Astrocyte (in vitro differentiated cells and primary cell): ENCODE results near the gene DNTT. TPM values are rescaled to one million over a fixed set of nuclear protein-coding genes. Genes with fewer than 3 reads are reported as not detected.

ENCODE experiments used
- DNase-seq: peaks from one replicate; pipeline ENCODE4 v3.0.0-alpha.2; 2010; ENCODE audit warnings: low read depth
- FAIRE-seq: peaks from 2 replicates; lab custom pipeline; 2011; peaks lifted over from hg19 to GRCh38; lab: Jason Lieb, UNC
- H2AFZ ChIP-seq: 2 replicates; pipeline ENCODE4 v1.6.0; 2012; ENCODE audit warnings: low read depth, low read length, inconsistent platforms
- H3K27ac ChIP-seq: 2 replicates; pipeline ENCODE4 v1.5.1; 2011; ENCODE audit warnings: low read depth, low read length, inconsistent platforms
- H3K27me3 ChIP-seq: 2 replicates; pipeline ENCODE4 v1.6.0; 2011; ENCODE audit warnings: low read length, inconsistent platforms; ENCODE audit not compliant: insufficient read depth
- H3K36me3 ChIP-seq: 2 replicates; pipeline ENCODE4 v1.5.1; 2011; ENCODE audit warnings: low read length, inconsistent platforms; ENCODE audit not compliant: insufficient read depth
- H3K4me1 ChIP-seq: 2 replicates; pipeline ENCODE4 v1.5.1; 2011; ENCODE audit warnings: low read length, inconsistent platforms; ENCODE audit not compliant: insufficient read depth
- H3K4me2 ChIP-seq: 2 replicates; pipeline ENCODE4 v1.6.0; 2012; ENCODE audit warnings: low read length, inconsistent platforms
- H3K4me3 ChIP-seq: 2 replicates; pipeline ENCODE4 v1.5.1; 2011; ENCODE audit warnings: low read depth, mild to moderate bottlenecking, low read length, inconsistent platforms; ENCODE audit not compliant: insufficient read depth
- H3K79me2 ChIP-seq: 2 replicates; pipeline ENCODE4 v1.6.0; 2012; ENCODE audit warnings: mild to moderate bottlenecking, low read length, inconsistent platforms; ENCODE audit not compliant: insufficient read depth
- H3K9ac ChIP-seq: 2 replicates; pipeline ENCODE4 v1.6.0; 2012; ENCODE audit warnings: mild to moderate bottlenecking, low read length, inconsistent platforms
- H3K9me3 ChIP-seq: 2 replicates; pipeline ENCODE4 v1.5.1; 2012; ENCODE audit warnings: low read depth, mild to moderate bottlenecking, low read length, inconsistent platforms; ENCODE audit not compliant: insufficient read depth
- H4K20me1 ChIP-seq: 2 replicates; pipeline ENCODE4 v1.6.0; 2012; ENCODE audit warnings: low read length, inconsistent platforms; ENCODE audit not compliant: insufficient read depth
- H3K27ac Mint-ChIP-seq: one replicate; pipeline ENCODE4 v1.8.0; 2021; ENCODE audit warnings: mild to moderate bottlenecking, mixed read lengths; ENCODE audit not compliant: unreplicated experiment
- H3K27me3 Mint-ChIP-seq: one replicate; pipeline ENCODE4 v1.8.0; 2021; ENCODE audit warnings: low read depth, mixed read lengths; ENCODE audit not compliant: unreplicated experiment
- H3K36me3 Mint-ChIP-seq: one replicate; pipeline ENCODE4 v1.8.0; 2021; ENCODE audit warnings: low read depth, mixed read lengths; ENCODE audit not compliant: unreplicated experiment
- H3K4me1 Mint-ChIP-seq: one replicate; pipeline ENCODE4 v1.8.0; 2021; ENCODE audit warnings: low read depth, mixed read lengths; ENCODE audit not compliant: unreplicated experiment
- H3K4me3 Mint-ChIP-seq: one replicate; pipeline ENCODE4 v1.8.0; 2021; ENCODE audit warnings: mild to moderate bottlenecking, moderate library complexity, mixed read lengths; ENCODE audit not compliant: unreplicated experiment
- H3K9me3 Mint-ChIP-seq: one replicate; pipeline ENCODE4 v1.8.0; 2021; ENCODE audit warnings: mild to moderate bottlenecking, mixed read lengths; ENCODE audit not compliant: unreplicated experiment
- EZH2 ChIP-seq: IDR thresholded peaks from 2 replicates; pipeline ENCODE4 v1.6.1; 2012; ENCODE audit warnings: mild to moderate bottlenecking, low read length, inconsistent platforms; ENCODE audit not compliant: insufficient read depth
- total RNA-seq: library from RNA; stranded (reverse); gene quantifications from 2 replicates; pipeline ENCODE4 v1.2.1, GENCODE V29; 2021
- TF ChIP-seq, protein P1 (sequence below): IDR thresholded peaks from 2 replicates; pipeline ENCODE4 v1.5.1; 2011; ENCODE audit warnings: low read depth, mild to moderate bottlenecking, inconsistent platforms, low read length, moderate library complexity; ENCODE audit not compliant: insufficient read depth

The DNTT gene
- total RNA-seq, 1 donor from 2014 or later = not detected

DNA sequence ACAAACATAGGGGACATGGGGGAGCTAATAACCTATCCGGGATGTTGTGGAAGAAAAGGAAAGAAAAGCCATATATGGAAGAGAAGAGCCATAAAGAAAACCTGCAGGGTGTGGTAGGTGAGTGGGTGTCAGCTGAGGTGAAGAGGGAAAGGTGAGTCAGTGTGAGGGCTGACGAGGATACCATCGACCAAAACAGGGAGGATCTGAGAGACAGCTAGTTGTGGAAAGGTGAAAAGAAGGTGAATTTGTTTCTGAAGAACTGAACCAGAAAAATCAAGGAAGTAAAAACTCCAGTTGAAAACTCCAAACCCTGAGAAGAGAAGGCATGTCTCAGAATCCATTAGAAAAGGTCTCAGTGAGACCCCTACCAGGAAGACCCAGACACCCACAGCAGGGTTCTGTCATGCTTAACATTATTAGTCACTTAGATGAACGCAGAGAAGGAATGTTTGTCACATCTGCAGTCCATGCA is 37.0 kb upstream of the DNTT start:
- Histone ChIP-seq H2AFZ (no peak overlapping the region), H3K4me2 (no peak overlapping the region), H3K36me3 (no peaks in the 10 kb centered on the region), H3K27ac (no peak overlapping the region), H4K20me1 (no peaks in the 10 kb centered on the region), H3K4me3 (no peak overlapping the region), H3K4me1 (no peaks in the 10 kb centered on the region), H3K9ac (no peak overlapping the region), H3K79me2 (no peaks in the 10 kb centered on the region), H3K27me3 (no peaks in the 10 kb centered on the region), H3K9me3 (no peaks in the 10 kb centered on the region)
- DNase-seq = no peak
- Mint-ChIP-seq H3K4me3 (no peak overlapping the region), H3K27ac (no peak overlapping the region), H3K9me3 (no peaks in the 10 kb centered on the region), H3K36me3 (no peaks in the 10 kb centered on the region), H3K4me1 (peaks cover 5% of the 10 kb centered on the region), H3K27me3 (peaks cover 13% of the 10 kb centered on the region)
- no peak for TF ChIP-seq EZH2
- TF ChIP-seq, protein P1, sequence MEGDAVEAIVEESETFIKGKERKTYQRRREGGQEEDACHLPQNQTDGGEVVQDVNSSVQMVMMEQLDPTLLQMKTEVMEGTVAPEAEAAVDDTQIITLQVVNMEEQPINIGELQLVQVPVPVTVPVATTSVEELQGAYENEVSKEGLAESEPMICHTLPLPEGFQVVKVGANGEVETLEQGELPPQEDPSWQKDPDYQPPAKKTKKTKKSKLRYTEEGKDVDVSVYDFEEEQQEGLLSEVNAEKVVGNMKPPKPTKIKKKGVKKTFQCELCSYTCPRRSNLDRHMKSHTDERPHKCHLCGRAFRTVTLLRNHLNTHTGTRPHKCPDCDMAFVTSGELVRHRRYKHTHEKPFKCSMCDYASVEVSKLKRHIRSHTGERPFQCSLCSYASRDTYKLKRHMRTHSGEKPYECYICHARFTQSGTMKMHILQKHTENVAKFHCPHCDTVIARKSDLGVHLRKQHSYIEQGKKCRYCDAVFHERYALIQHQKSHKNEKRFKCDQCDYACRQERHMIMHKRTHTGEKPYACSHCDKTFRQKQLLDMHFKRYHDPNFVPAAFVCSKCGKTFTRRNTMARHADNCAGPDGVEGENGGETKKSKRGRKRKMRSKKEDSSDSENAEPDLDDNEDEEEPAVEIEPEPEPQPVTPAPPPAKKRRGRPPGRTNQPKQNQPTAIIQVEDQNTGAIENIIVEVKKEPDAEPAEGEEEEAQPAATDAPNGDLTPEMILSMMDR = no peak
- FAIRE-seq = no peak

DNA sequence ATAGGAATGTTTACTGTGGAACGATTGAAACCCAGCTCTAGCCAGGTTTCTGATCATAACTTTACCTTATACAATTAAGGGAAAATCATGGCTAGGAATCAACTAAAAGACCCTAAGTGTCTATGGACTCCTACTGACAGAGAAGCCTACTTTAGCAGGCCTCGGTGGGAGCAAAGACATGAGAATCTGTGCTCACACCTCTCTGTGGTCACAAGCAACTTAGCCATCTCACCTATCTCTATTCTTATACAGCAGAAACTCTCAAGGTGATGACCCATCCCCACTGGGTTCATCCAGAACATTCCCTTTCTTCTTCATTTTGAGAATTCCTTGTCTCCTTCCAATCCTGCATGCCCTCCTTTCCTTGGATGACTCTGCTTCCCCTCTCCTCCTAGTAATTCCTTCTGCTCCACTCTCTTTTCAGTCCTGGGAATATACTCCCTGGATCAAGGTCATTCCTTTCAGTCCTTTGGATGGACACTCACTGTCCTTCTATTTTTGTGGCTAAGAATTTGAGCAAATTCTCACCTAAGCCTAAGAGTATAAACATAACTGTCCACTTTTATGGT is 35.8 kb upstream of the DNTT start:
- no peaks in the 10 kb centered on the region for H3K79me2 ChIP-seq
- FAIRE-seq = no peak
- no peak overlapping the region for H3K4me3 ChIP-seq
- no peaks in the 10 kb centered on the region for H3K27me3 ChIP-seq
- H3K4me1 ChIP-seq = no peaks in the 10 kb centered on the region
- no peak overlapping the region for H3K9ac ChIP-seq
- H3K27ac Mint-ChIP-seq = no peak overlapping the region
- H3K4me3 Mint-ChIP-seq = no peak overlapping the region
- no peaks in the 10 kb centered on the region for H3K9me3 ChIP-seq
- no peaks in the 10 kb centered on the region for H4K20me1 ChIP-seq
- no peak for DNase-seq
- no peak overlapping the region for H2AFZ ChIP-seq
- no peaks in the 10 kb centered on the region for H3K36me3 Mint-ChIP-seq
- no peak overlapping the region for H3K27ac ChIP-seq
- no peaks in the 10 kb centered on the region for H3K9me3 Mint-ChIP-seq
- TF ChIP-seq EZH2 = no peak
- TF ChIP-seq, protein P1 = no peak
- no peaks in the 10 kb centered on the region for H3K36me3 ChIP-seq
- peaks cover 5% of the 10 kb centered on the region for H3K4me1 Mint-ChIP-seq
- no peak overlapping the region for H3K4me2 ChIP-seq
- peaks cover 21% of the 10 kb centered on the region for H3K27me3 Mint-ChIP-seq
